Stimulated activated CD4-positive, alpha-beta T cell treated with anti-CD3 and anti-CD28 coated beads, Interleukin-12 subunit alpha, Interleukin-12 subunit beta, amount 100 ng/mL, for 4 hours (primary cell): ENCODE measurements around the gene MYOZ3.

ENCODE experiments used
- DNase-seq: peaks from one replicate; pipeline ENCODE4 v3.0.0-alpha.2; 2020

MYOZ3 gene

DNA sequence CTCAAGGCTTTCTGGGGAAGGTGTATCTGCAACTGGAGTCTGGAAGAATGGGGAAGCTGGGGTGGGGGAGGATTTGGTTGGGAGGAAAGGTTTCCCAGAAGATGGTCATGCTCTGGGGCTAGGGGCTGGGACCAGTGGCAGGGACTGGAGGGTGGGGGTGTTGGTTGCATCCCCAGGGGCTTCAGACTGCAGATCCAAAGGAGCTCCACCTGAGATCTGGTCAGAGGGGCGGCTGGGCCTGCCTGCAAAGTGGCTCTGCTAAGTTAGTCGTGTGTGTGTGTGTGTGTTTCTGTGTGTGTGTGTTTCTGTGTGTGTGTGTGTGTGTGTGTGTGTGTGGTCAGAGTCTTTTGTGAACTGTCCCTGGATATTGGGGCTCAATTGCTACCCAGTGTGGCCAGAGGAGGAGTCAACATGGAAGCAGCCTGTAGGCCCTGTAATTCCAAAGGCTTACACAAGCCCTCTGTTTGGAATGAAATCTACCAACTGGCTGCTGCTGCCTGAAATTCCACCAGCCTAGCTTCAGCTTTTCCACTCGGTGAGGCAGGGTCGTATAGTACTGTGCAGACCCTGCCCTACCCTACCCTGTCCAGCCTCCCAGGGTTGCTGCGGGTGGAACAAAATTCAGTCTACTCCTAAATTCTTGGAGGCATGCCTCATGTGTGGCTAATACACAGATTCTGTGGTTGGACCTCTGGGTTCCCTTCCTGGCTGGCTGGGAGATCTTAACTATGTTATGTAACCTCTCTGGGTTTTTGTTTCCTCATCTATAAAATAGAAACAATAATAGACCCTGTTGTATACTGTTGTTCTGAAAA is 33.1 kb upstream of the MYOZ3 start:
- no peak for DNase-seq

DNA sequence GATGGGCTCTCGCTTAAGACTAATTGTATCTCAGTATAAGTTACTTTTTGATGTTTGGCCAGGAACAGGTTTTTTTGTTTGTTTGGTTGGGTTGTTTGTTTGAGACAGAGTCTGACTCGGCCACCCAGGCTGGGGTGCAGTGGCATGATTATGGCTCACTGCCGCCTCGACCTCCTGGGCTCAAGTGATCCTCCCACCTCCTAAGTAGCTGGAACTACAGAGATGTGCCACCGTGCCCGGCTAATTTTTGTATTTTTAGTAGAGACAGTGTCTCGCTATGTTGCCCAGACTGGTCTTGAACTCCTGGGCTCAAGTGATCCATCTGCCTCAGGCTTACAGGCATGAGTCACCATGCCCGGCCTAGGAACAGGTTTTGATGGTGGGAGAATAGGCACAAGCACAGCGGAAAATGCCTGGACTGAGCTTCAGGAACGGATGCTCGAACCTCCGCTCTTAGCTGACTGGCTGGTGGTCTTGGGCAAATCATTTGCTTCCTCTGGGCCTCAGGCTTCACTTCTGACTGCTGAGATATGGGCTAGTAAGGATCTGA is 32.0 kb upstream of the MYOZ3 start:
- DNase-seq: no peak

DNA sequence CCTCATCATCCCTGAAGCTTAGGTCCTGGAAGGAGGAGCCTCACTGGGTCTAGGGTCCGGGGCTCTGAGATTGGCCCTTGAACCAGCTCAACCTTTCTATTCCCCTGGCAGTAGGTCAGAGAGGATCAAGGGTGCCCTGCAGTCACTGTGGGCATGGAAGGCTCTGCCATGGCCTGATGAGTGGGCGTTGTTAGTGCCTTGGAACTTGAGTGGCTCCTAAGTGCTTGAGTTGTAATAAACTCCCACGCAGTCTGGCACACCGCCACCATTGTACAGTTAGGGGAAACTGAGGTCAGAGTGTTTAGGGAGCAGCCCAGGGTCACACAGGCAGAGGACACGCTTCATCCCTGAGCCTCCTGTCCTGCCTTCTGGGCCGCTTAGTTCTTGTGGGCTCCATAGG is 31.0 kb upstream of the MYOZ3 start:
- no peak for DNase-seq

DNA sequence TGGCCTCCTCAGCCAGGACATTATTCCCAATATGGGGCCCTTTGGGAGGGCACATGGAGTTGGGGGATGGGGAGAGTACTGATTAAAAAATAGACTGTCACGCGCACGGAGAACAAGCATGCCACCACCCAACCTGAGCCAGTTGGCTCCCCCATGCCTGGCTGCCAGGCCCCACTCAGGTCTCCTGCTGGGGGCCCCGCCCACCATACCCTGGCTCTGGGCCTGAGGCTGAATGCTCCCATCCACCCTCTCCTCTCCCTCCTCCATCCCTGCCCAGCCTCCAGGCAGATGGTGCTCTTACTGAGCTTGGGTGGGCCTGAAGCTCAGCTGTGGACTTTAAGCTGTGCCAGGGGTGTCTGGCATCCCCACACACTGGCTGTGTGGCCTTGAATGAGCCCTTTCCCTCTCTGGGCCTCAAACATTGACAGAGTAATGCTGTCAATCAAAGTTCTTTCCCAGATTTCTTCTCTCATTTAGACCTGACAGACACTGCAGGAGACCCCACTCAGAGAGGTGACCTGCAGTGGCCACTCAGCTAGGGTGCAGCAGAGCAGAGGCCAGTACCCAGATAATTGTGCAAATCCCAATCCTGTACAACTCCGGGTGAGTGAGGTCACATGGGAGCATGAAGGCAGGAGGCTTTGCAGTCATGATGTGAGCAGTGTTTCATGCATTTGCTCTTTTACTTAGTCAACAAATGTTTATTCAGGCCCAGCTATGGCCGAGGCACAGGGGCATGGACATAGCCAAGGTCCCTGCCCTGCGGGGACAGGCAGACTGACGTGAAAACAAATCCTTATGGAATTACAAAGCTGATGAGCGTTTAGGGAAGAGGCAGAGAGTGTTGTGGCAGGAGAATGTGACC is 30.4 kb upstream of the MYOZ3 start:
- no peak for DNase-seq

DNA sequence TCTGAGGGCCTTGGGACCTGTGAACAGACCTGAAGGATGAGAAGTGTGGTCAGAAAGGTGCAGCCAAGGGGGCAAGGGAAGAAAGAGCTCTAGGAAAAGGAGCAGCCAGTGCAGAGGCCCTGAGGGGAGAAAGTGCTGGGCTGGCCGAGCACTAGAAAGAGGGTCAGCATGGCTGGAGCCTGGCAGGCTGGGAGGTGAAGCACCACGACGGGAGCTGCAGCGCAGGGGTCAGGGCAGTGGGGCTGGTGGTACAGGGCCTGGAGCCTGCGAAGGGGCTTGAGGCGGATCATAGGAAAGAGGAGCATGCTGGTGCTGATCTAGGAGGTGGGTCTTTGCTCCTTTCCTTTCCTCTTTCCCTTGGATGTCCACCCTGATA is 29.7 kb upstream of the MYOZ3 start:
- DNase-seq: no peak

DNA sequence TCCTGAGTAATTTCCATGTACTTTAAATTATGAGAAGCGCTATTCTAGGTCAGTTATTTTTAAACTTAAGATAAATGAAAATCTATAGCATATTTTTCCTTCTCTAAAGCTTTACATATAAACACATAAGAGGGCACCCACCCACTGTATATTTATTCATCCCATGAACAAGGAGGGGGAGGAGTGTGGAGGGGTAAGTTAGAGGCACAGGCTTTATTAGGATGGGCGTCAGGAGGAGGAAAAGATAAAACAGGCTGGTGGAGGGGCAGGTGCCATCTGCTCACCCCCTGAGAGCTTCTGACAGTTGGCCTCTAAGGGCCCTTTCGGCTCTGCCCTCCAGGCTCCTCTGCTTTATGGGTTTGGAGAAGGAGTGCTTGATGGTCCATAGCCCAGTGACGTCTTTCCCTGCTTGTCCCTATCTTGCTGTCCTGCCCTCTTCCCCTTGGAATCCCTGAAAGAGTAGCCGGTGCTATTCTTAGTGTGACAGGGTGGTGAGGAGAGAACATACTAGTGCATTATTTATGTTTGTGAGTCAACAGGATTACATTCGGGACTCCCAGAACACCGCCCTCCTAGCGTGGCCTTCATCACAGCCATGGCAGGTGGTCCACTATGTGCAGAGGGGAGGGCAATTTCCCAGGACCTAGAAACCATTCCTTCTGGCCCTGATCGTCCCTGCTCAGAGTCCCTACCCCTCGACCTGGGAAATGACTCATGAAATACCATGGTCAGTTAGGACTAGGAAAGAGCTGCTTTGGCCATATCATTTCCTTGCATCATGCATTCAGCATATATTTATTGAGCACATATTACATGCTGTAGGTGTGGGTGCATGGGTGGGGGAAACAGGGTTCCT is 28.5 kb upstream of the MYOZ3 start:
- no peak for DNase-seq

DNA sequence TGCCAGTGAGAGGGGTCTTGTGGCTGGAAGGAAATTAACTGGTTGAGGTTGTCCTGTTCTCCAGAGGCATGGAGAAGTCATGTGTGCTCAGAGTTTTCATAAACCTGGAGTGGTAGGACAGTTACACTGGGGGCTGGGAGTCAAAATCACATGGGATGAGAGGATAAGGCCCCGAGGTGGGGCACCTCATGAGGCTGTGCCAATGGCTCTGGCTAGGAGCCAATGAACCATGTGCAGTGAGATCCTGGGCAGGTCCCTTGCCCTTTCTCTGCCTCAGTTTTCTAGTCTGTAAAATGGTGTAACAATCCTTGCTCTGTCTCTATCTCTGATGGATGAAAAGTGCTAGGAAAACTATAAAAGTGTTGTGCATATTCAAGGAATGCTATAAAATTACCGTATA is 27.6 kb upstream of the MYOZ3 start:
- no peak for DNase-seq

DNA sequence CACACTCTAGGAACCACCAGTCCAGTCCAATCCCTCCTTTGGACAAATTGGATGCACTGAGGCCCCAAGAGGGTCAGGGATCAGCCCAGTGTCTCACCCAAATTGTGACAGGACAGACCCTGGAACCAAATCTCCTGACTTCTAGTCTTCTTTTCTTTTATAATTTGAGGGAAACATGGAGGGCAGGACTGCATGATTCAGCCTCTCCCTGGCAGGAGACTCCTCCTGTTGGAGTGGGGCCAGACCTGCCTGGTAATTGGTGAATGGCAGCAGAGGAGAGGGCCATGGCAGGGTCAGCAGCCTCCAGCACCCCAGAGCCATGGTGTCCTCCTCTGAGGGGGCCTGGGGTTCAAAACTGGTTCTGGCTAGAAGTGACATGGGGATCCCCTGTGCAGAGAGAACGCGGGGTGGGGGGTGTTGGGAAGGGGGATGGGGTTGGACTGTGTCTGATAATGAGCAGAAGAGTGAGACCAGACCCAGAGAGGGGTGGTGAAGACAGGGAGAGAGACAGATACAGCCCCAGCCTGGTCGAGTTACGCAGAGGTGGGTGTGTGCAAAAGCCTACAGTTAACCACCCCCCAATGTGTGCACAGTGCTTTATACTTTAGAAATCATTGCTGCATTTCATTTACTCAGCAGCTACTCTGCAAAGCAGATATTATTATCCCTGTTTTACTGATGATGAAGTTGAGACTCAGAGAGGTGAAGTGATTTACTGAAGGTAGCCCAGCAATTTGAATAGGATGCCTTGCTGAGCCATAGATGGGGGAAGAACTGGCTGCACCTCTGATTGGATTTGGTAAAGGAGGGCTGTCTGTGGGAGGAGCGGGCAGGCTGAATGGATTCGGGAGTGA is 24.4 kb upstream of the MYOZ3 start:
- no peak for DNase-seq

DNA sequence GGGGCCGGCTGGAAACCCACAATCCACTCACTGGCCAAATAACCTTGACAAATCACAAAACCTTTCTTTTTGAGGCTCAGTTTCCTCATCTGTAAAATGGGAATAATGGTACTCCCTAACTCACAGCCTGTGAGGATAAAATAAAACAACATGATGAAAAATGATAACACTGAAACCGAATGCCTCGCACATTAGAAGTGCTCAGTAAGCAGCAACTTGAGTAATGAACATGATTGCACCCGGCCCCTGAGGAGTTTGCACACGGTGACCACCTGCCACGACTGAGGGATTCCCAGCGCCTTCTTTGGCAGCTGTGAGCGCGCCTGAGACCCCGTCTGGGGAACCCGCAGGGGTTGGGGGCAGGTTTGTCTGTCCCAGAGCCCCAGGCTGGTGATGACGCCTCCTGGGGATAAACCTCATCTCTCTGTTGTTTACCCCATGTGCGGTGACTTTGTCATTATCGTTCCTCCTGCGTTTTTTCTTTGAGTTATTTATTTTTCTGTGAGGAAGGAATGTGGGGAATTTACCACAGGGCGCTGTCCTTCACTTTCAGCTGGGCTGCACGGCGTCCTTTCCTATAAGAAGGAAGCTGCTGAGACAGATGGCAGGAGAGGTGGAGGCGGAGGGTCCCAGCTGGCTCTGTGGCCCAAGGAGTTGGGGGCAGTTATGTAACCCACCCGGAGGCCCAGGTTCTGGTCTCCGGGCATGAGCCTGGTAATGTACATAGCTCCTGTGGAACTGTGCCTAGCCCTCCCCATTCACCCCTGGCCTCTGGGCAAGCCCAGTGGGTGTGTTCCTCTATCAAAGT is 23.6 kb upstream of the MYOZ3 start:
- no peak for DNase-seq

DNA sequence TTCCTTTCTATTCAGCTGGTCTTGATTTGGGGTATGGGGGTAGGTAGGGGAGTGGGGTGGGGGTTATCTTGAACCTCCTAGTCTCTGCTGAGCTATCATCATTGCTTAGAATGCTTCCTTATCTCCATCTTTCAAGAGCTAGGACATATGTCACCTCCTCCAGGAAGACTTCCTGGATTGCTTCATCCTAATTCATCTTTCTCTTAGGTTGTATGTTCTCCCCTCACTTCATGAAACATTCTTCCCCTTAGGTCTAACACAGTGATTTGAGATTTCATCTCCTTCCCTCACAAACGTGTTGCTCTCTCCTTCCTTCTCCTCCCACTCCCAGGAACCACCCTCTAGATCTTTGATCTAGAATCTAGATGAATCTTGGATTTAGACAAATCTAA is 23.0 kb upstream of the MYOZ3 start:
- no peak for DNase-seq

DNA sequence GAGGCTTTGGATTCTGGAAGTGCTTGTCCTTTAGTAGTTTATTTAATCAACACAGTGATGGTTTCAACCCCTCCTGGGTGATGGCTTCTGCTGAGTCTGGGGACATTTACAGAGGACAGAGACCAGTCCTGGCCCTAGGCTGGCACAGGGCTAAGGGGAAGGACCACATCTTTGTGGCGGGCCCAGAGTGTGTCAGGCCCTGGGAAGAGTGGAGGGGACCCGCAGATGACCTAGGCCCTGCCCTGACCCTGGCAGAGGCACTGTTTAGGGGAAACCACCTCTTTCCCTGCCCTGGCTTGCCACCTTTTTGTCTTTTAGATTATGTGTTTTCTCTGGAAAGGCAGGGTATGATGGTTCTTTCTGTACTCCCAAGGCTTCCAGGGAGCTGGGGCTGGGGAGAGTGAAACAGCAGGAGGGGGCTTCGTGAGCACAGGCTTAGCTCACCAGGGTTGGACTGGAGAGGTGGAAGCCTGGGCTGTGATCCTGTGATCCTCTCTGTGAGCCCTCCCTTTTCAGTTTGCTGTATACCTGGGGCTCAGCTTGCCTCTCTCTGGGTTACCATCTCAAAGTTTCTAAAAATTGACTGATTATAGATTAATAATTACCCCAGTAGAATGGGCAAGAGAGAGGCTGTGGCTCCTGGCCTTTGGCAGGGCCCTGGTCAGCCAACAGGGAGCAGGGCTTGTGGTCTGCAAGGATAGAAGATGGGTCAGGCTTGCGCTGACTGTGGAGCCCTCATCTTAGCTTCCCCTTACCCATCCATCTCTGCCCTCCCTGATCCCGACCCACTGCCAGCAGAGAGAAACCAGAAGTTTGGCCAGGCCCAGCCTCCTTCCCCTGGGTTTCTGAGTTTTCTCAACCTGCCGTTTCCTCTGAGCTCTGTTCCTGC is 22.3 kb upstream of the MYOZ3 start:
- no peak for DNase-seq

DNA sequence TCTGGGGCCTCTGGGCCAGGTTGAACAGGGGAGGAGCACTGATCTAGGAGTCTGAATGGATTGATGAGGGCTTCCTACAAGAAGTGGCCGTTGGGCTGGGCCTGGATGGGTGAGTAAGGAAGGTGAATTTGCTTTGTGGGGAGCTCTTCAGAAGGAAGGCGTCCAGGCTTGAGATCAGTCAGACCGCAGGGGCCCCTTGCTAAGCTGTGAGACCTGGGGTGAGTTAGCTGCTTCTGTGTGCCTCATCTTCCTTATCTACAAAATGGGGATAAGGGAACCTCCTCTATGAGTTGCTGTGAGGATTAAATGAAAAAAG is 21.7 kb upstream of the MYOZ3 start:
- no peak for DNase-seq

DNA sequence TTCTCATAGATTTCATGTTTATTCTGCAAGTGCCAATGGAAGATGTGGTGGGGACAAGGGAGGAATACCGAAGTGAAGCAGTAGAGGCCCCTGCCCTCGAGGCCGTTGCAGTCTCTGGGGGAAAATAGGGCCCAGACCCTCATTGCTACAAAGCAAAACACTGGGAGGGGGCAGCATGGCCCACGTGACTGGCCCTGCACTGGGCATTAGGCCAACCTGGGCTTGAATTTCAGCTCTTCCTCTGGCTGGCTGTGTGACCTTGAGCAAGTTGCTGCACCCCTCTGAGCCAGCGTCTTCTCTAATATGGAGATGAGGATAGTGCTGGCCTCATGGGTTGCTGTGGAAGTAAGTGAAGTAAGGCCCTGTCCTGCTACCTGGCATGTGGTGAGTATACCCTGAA is 21.3 kb upstream of the MYOZ3 start:
- no peak for DNase-seq

DNA sequence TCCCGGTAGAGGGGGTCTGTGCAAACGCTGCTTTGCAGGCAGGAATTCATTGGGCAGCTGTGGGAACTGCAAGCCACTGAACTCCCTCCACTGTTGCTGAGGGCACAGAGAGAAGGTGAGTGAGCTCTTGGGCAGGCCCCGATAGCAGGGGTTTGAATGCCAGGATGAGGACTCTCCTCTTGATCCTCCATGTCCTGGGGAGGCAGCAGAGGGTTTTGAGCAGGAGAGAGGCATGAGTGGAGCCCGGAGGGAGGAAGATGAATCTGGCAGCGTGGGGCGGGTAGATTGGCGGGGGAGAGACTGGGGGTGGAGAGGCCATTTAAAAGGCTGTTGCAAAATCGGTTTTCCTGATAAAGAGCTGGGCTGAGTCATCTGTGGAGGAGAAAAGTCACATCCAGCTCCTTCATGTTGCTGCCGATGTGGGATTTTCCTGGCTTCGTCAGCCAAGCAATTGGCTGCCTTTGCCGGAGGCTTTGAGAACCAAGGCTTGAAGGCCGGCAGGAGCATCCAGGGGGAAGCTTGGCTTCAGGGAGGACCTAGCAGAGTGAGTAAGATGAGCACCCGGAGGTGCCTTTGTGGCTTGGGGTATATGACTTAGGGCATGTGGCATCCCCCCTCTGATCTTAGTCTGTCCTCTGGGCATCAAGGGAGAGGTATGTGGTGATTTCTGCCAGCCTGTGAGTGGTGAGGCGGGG is 20.6 kb upstream of the MYOZ3 start, which contains the start of gene SYNPO:
Gene SYNPO (plus strand): TSS at position 350 of the 695 bp plus-strand sequence. CDS start 7,616 bp downstream, outside the sequence.
- no peak for DNase-seq

DNA sequence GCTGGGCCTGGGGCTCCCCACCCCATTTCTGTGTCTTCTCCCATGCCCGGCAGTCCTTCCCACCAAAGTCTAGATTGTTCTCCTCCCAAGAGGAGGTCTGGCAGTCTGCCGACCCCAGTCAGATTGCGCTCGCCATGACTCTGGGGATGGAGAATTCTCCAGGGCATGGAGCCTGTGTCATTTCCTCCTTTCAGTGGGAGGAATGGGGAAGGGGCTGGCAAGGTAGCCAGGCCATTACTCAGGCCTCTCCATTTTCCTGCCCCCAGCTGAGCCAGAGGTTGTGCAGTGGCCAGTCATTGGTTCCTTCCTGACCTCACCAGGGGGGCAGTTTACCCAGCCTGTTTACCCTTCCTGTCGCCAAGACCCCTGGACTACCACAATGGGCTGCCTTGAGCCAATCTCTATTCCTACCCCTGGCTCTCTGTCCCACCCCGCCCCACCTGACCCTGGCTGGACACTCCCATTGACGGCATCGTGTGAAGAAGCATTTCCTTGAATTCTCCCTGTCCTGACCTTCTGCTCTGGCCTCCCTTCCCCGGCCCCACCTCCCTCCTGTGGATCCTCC is 20.0 kb upstream of the MYOZ3 start:
- DNase-seq: no peak

DNA sequence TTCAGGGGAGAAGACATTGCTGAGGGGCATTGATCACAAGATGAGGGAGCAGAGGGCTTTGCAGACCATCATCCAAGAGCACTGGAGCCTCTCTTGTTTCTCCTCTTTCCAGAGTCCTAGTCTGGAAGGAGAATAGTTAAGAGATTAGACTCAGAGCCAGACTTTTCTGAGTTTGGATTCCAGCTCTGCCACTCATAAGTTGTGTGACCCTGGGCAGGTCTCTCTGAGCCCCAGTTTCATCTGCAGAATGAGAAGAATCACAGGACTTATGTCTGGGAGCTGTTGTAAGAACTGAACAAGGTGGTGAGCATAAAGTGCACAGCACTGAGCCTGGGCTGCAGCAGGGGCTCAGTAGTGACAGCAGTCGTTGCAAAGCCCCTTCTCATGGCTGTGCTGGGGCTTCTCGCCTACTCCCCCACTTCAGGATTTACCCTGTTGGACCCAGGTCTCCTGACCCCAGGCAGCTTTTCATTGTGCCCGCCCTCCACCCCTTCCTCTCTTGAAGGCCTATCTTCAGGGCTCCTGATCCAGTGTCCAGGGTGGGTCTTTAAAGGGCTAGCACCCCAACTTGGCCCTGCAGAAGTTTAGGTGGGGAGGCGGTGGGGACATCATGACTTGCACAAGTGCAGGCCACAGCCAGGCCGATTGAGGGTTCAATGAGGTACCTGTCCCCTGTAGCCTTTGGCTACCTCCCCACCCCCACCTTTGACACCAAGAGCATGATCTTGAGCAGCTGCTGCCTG is 19.1 kb upstream of the MYOZ3 start:
- DNase-seq: no peak

DNA sequence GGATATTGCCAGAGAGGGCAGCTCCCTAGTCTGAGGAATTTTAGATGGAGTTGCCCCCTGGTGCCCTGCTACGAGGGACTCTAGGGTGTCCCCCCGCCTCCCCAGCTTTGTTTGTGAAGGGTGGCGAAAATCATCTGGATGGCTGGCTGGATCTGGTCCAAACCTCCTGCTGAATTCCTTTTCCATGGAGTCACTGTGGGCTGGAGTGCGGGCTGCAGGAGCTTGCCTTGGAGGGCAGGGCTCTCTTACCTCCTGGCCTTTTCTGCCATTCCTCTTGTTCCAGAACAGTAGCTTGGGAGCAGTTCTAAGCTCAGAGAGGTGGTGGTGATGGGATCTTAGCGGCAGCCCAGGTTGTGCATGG is 18.5 kb upstream of the MYOZ3 start:
- no peak for DNase-seq

DNA sequence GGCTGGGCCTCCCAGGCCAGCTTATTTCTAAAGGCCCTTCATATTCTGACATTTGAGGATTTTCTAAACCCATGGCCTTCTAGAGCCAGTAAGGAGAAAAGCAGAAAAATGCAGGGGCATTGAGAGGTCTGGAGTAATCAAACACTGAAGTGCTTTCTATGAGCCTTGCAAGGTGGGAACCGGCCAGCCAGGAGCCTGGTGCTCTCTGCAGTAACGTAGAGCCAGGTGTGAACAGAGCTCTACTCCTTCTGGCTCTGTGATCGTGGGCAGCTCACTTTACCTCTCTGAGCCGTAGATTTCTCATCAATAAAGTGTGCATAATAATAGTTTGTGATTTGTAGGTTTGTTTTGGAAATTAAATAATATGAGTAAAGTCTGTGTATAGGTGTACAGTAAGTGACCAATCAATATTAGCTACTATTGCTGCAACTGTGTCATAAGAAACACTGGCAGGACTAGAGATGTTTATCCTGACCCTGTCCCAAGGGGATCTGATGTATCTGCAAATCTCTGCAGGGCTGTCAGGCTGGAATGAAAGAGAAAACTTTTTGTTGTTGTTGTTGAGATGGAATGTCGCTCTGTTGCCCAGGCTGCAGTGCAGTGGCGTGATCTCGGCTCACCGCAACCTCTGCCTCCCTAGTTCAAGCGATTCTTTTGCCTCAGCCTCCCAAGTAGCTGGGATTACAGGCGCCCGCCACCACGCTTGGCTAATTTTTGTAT is 17.9 kb upstream of the MYOZ3 start:
- DNase-seq: no peak
